ENCODE measurements around the gene TRIM28. TPM values are rescaled to one million over a fixed set of nuclear protein-coding genes. Genes with fewer than 3 reads are reported as not detected.
"Not testable (repeated sequence)": the region's sequence is repeated elsewhere in the genome, so short reads cannot be mapped to it uniquely, and the experiment has no call there.

The TRIM28 gene
- total and polyA plus RNA-seq, 7 donors: 141 to 212 (median 165) TPM

- WGBS, 3 donors: 0 to 1% (median 0%) methylated on average over 61 to 66 of the region's 66 CpGs
- TF ChIP-seq CTCF (IDR thresholded peaks at IDR 0.05): no peak
Measured at GRCh38 chr19:58575183-58576041, 31.5 kb downstream of the TRIM28 start.

GRCh38 chr19:58577581-58577980 is 33.7 kb downstream of the TRIM28 start:
- H3K27ac ChIP-seq; H3K4me3 ChIP-seq; H3K27me3 ChIP-seq (ENCODE audit: insufficient read depth in 3 of 3, low read length in 2 of 3); ATAC-seq; intact Hi-C loops (cut with DNase I); DNase-seq; H3K9me3 ChIP-seq: not testable (repeated sequence)
- WGBS, 3 donors: 92 to 96% (median 93%) methylated on average over 2 of the region's 2 CpGs
- peaks cover 15% of the 10 kb centered on the region for H3K4me1 ChIP-seq
- peaks cover 0 to 12% of the 10 kb centered on the region in 2 donors for H3K36me3 ChIP-seq (ENCODE audit: insufficient read depth in 1 of 2, low read depth in 1 of 2)

More at GRCh38 chr19:58575183-58576041, 31.5 kb downstream of the TRIM28 start:
- peak overlapping the region; percentile 94 for H3K4me3 ChIP-seq
- no peaks in the 10 kb centered on the region for H3K9me3 ChIP-seq
- peak overlapping the region; percentile 99 for H3K27ac ChIP-seq
- peak; percentile 68 to 77 (median 68) for ATAC-seq
- H3K36me3 ChIP-seq (ENCODE audit: insufficient read depth in 1 of 2, low read depth in 1 of 2): peaks cover 0 to 10% of the 10 kb centered on the region in 2 donors
- intact Hi-C loops (cut with DNase I): no loop called here
- no peaks in the 10 kb centered on the region for H3K27me3 ChIP-seq (ENCODE audit: insufficient read depth in 3 of 3, low read length in 2 of 3)
- DNase-seq: peak; percentile 91 to 94
- H3K4me1 ChIP-seq: peaks cover 18% of the 10 kb centered on the region

- DNase-seq: no peak
- no peak for TF ChIP-seq CTCF (IDR thresholded peaks at IDR 0.05)
- 85 to 86% (median 86%) methylated on average over 11 of the region's 11 CpGs for WGBS, 3 donors
Measured at GRCh38 chr19:58578012-58578925, 34.4 kb downstream of the TRIM28 start.

GRCh38 chr19:58579473-58580142 is 35.7 kb downstream of the TRIM28 start:
- 77 to 84% (median 81%) methylated on average over 8 of the region's 8 CpGs for WGBS, 3 donors
- no peak for DNase-seq
- no peaks in the 10 kb centered on the region for H3K27me3 ChIP-seq (ENCODE audit: insufficient read depth in 3 of 3, low read length in 2 of 3)
- no peak for TF ChIP-seq CTCF (IDR thresholded peaks at IDR 0.05)
- no peak overlapping the region for H3K4me3 ChIP-seq
- H3K9me3 ChIP-seq: no peaks in the 10 kb centered on the region
- H3K36me3 ChIP-seq (ENCODE audit: insufficient read depth in 1 of 2, low read depth in 1 of 2): peaks cover 0 to 26% of the 10 kb centered on the region in 2 donors
- intact Hi-C loops (cut with DNase I): no loop called here
- ATAC-seq: no peak
- H3K27ac ChIP-seq: no peak overlapping the region
- peaks cover 10% of the 10 kb centered on the region for H3K4me1 ChIP-seq

More at GRCh38 chr19:58578012-58578925, 34.4 kb downstream of the TRIM28 start:
- Histone ChIP-seq H3K27me3 (ENCODE audit: insufficient read depth in 3 of 3, low read length in 2 of 3) (no peaks in the 10 kb centered on the region), H3K4me3 (no peak overlapping the region), H3K27ac (no peak overlapping the region), H3K36me3 (ENCODE audit: insufficient read depth in 1 of 2, low read depth in 1 of 2) (peaks cover 0 to 19% of the 10 kb centered on the region in 2 donors), H3K4me1 (peaks cover 15% of the 10 kb centered on the region), H3K9me3 (no peaks in the 10 kb centered on the region)
- intact Hi-C loops (cut with DNase I): no loop called here
- no peak for ATAC-seq
